ENCODE results near the gene SYCE3.
A peak's percentile ranks its signal among the peaks of the same experiment; 100 is the strongest.

Gene SYCE3

GRCh38 chr22:50526108-50526833 is 36.4 kb downstream of the SYCE3 start (continued):
- no peak for TF ChIP-seq REST (tag by site-specific recombination; IDR thresholded peaks at IDR 0.05)
- TF ChIP-seq ZSCAN4 (tag by site-specific recombination; IDR thresholded peaks at IDR 0.05) = no peak
- TF ChIP-seq ZNF585B (tag by site-specific recombination; IDR thresholded peaks at IDR 0.05) = no peak
- no peak for TF ChIP-seq ZNF639 (tag by site-specific recombination; IDR thresholded peaks at IDR 0.05)
- no peak for TF ChIP-seq ZBTB21 (tag by site-specific recombination; IDR thresholded peaks at IDR 0.05)
- no peak; the same call in 1 of the 2 replicates for TF ChIP-seq KLF1 (tag by site-specific recombination; IDR thresholded peaks at IDR 0.05)
- peak; percentile 91 for TF ChIP-seq ZNF660 (tag by site-specific recombination; IDR thresholded peaks at IDR 0.05)
- no peak for TF ChIP-seq ZSCAN16 (tag by site-specific recombination; IDR thresholded peaks at IDR 0.05)
- TF ChIP-seq ZNF280C (tag by site-specific recombination; IDR thresholded peaks at IDR 0.05) = no peak
- TF ChIP-seq ZEB2 (tag by site-specific recombination; IDR thresholded peaks at IDR 0.05) = no peak
- no peak for TF ChIP-seq ZNF302 (tag by site-specific recombination; IDR thresholded peaks at IDR 0.05; ENCODE audit: low read depth)
- no peak for TF ChIP-seq ZNF169 (tag by site-specific recombination; IDR thresholded peaks at IDR 0.05)
- peak; percentile 79 for TF ChIP-seq GLIS2 (tag by site-specific recombination; IDR thresholded peaks at IDR 0.05)
- TF ChIP-seq ZNF518A (tag by site-specific recombination; conservative IDR thresholded peaks at IDR 0.05; ENCODE audit: low read depth) = no peak
- TF ChIP-seq INSM2 (tag by site-specific recombination; IDR thresholded peaks at IDR 0.05) = no peak
- no peak for TF ChIP-seq TRIM28 (IDR thresholded peaks at IDR 0.05; ENCODE audit: borderline replicate concordance, low read length)
- no peak for TF ChIP-seq MZF1 (tag by site-specific recombination; IDR thresholded peaks at IDR 0.05; ENCODE audit: borderline replicate concordance)
- no peak; the same call in 1 of the 2 replicates for TF ChIP-seq HIC1 (tag by site-specific recombination; IDR thresholded peaks at IDR 0.05)
- TF ChIP-seq ZNF629 (tag by site-specific recombination; IDR thresholded peaks at IDR 0.05) = 0 out of 2 replicates have a peak, but pooled peaks have one; percentile 7
- no peak; the same call in 1 of the 2 replicates for TF ChIP-seq ZNF645 (tag by site-specific recombination; IDR thresholded peaks at IDR 0.05)
